Measurements from ENCODE around the gene PPP1R26. TPM values are rescaled to one million over a fixed set of nuclear protein-coding genes. Genes with fewer than 3 reads are reported as not detected.

PPP1R26 gene
- polyA plus RNA-seq, 4 donors: 26.4 to 31.7 (median 29.9) TPM

GRCh38 chr9:135463140-135463539 lies 16.4 kb upstream of the PPP1R26 start:
- no peak for DNase-seq (ENCODE audit: low read depth in 4 of 4, low spot score in 3 of 4)

GRCh38 chr9:135464181-135464580 lies 15.4 kb upstream of the PPP1R26 start:
- no peak for DNase-seq (ENCODE audit: low read depth in 4 of 4, low spot score in 3 of 4)

GRCh38 chr9:135468854-135469521 lies 10.6 kb upstream of the PPP1R26 start:
- no peak for DNase-seq (ENCODE audit: low read depth in 4 of 4, low spot score in 3 of 4)

- no peak for DNase-seq (ENCODE audit: low read depth in 4 of 4, low spot score in 3 of 4)
These were observed 7.6 kb upstream of the PPP1R26 start for GRCh38 chr9:135471791-135472640.

- DNase-seq (ENCODE audit: low read depth in 4 of 4, low spot score in 3 of 4): no peak
These were observed 5.5 kb upstream of the PPP1R26 start for GRCh38 chr9:135473972-135474543.

- no peak for DNase-seq (ENCODE audit: low read depth in 4 of 4, low spot score in 3 of 4)
These were observed 4.7 kb upstream of the PPP1R26 start for GRCh38 chr9:135474915-135475314.

- no peak for DNase-seq (ENCODE audit: low read depth in 4 of 4, low spot score in 3 of 4)
These were observed 2.8 kb upstream of the PPP1R26 start for GRCh38 chr9:135476561-135477355.

- DNase-seq (ENCODE audit: low read depth in 4 of 4, low spot score in 3 of 4): no peak
These were observed 1.4 kb upstream of the PPP1R26 start for GRCh38 chr9:135478191-135478590.

GRCh38 chr9:135478829-135479468 lies 633 bp upstream of the PPP1R26 start:
- DNase-seq (ENCODE audit: low read depth in 4 of 4, low spot score in 3 of 4): no peak

- DNase-seq (ENCODE audit: low read depth in 4 of 4, low spot score in 3 of 4): no peak
These were observed 723 bp downstream of the PPP1R26 start for GRCh38 chr9:135480071-135480939.

GRCh38 chr9:135480940-135481310 lies 1.3 kb downstream of the PPP1R26 start:
- DNase-seq (ENCODE audit: low read depth in 4 of 4, low spot score in 3 of 4): no peak

- DNase-seq (ENCODE audit: low read depth in 4 of 4, low spot score in 3 of 4): no peak
These were observed 2.6 kb downstream of the PPP1R26 start for GRCh38 chr9:135482015-135482754.

GRCh38 chr9:135484460-135485277 lies 5.1 kb downstream of the PPP1R26 start:
- DNase-seq (ENCODE audit: low read depth in 4 of 4, low spot score in 3 of 4): no peak

- DNase-seq (ENCODE audit: low read depth in 4 of 4, low spot score in 3 of 4): no peak
These were observed 5.8 kb downstream of the PPP1R26 start for GRCh38 chr9:135485385-135485784.

- DNase-seq (ENCODE audit: low read depth in 4 of 4, low spot score in 3 of 4): no peak
These were observed 6.2 kb downstream of the PPP1R26 start for GRCh38 chr9:135485832-135486231.

GRCh38 chr9:135486267-135487065 lies 6.9 kb downstream of the PPP1R26 start:
- DNase-seq (ENCODE audit: low read depth in 4 of 4, low spot score in 3 of 4): no peak
